Astrocyte (in vitro differentiated cells and primary cell): ENCODE data around the gene SNAI3.

Source experiments
- EZH2 ChIP-seq: IDR thresholded peaks from 2 replicates; pipeline ENCODE4 v1.6.1; 2012; ENCODE audit warnings: mild to moderate bottlenecking, low read length, inconsistent platforms; ENCODE audit not compliant: insufficient read depth
- TF ChIP-seq, protein P1 (sequence below): IDR thresholded peaks from 2 replicates; pipeline ENCODE4 v1.5.1; 2011; ENCODE audit warnings: low read depth, mild to moderate bottlenecking, inconsistent platforms, low read length, moderate library complexity; ENCODE audit not compliant: insufficient read depth

DNA sequence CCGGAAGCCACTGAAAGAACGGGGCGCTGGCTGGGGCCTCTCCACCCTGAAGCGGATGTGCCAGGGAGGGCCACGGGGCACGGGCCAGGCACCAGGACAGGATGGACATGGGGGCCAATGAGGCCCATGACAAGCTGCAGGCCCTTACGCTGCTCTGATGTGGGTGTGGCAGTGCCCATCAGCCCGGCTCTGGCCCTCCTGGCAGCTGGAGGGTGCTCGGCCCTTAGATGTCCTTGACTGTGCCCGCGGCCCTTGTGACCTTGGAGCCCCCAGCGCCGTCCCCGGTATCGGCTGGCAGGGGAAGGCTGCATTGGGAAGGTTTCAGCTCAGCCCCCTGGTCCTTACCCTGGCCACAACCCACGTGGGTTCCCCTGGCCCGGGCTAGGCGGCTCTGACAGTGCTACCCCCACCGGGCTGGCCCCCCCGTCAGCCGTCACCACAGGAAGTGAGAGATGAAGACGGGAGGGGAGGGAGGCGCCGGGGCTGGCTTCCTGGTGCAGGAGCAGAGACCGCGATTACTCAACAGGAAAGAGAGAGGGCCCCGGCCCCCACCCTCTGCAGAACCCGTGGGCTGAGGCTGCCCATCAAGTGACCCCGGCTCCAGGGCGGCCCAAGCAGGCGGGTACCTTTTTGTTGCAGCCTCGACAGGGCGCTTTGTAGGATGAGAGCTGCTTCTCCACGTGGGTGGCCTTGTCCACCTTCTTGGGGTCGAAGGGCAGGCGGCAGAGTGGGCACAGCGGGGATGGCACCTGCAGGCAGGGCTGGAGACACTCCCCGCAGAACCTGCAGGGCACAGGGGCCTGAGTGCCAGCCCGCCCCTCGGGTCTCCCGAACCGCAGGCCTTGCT lies 14.6 kb upstream of the SNAI3 start:
- TF ChIP-seq, protein P1, sequence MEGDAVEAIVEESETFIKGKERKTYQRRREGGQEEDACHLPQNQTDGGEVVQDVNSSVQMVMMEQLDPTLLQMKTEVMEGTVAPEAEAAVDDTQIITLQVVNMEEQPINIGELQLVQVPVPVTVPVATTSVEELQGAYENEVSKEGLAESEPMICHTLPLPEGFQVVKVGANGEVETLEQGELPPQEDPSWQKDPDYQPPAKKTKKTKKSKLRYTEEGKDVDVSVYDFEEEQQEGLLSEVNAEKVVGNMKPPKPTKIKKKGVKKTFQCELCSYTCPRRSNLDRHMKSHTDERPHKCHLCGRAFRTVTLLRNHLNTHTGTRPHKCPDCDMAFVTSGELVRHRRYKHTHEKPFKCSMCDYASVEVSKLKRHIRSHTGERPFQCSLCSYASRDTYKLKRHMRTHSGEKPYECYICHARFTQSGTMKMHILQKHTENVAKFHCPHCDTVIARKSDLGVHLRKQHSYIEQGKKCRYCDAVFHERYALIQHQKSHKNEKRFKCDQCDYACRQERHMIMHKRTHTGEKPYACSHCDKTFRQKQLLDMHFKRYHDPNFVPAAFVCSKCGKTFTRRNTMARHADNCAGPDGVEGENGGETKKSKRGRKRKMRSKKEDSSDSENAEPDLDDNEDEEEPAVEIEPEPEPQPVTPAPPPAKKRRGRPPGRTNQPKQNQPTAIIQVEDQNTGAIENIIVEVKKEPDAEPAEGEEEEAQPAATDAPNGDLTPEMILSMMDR = no peak
- TF ChIP-seq EZH2 = no peak
